Kidney (tissue), 14 donors: ENCODE measurements around the gene GINM1. TPM values are rescaled to one million over a fixed set of nuclear protein-coding genes. Genes with fewer than 3 reads are reported as not detected.

ENCODE experiments used
- DNase-seq, 5 donors: peaks; one replicate each; pipeline ENCODE4 v3.0.0-alpha.2; 2013 to 2020
- FAIRE-seq: peaks from 2 replicates; lab custom pipeline; 2012; peaks lifted over from hg19 to GRCh38; lab: Jason Lieb, UNC
- H3K27ac ChIP-seq, 2 donors: one replicate each; pipeline ENCODE4 v1.7.0; 2013; ENCODE audit warnings: low read depth in 2 of 2, low read length in 2 of 2, inconsistent platforms in 1 of 2
- H3K27me3 ChIP-seq: one replicate; pipeline ENCODE4 v1.7.1; 2013; ENCODE audit warnings: low read length, inconsistent platforms; ENCODE audit not compliant: control insufficient read depth, insufficient read depth
- H3K36me3 ChIP-seq, 3 donors: one replicate each; pipeline versions ENCODE4 v1.7.0 to v1.7.1; 2013; ENCODE audit warnings: low read length in 3 of 3, control low read depth in 1 of 3, inconsistent platforms in 1 of 3; ENCODE audit not compliant: insufficient read depth in 3 of 3, control insufficient read depth in 2 of 3
- H3K4me1 ChIP-seq, 3 donors: one replicate each; pipeline versions ENCODE4 v1.7.0 to v1.7.1; 2013; ENCODE audit warnings: low read length in 3 of 3, inconsistent platforms in 1 of 3, low read depth in 1 of 3; ENCODE audit not compliant: control insufficient read depth in 2 of 3, insufficient read depth in 2 of 3
- H3K4me3 ChIP-seq, 3 donors: one replicate each; pipeline versions ENCODE4 v1.7.0 to v1.8.1; 2013; ENCODE audit warnings: low read length in 3 of 3, control low read depth in 1 of 3, inconsistent platforms in 1 of 3
- H3K9ac ChIP-seq, 3 donors: one replicate each; pipeline versions ENCODE4 v1.7.0 to v1.7.1; 2013; ENCODE audit warnings: low read length in 3 of 3, control low read depth in 1 of 3, inconsistent platforms in 1 of 3
- H3K9me3 ChIP-seq, 3 donors: one replicate each; pipeline versions ENCODE4 v1.7.0 to v1.7.1; 2013; ENCODE audit warnings: low read length in 3 of 3, control low read depth in 1 of 3, inconsistent platforms in 1 of 3; ENCODE audit not compliant: control insufficient read depth in 2 of 3, insufficient read depth in 1 of 3
- CTCF ChIP-seq: IDR thresholded peaks from 3 replicates; pipeline ENCODE4 v1.5.1; 2012; ENCODE audit warnings: mild to moderate bottlenecking, moderate library complexity, borderline replicate concordance; ENCODE audit not compliant: insufficient read depth; ENCODE audit errors: extremely low read depth
- intact Hi-C: fragments of 100-400 bp; cut with DNase I; formaldehyde crosslinking; loops from one replicate; pipeline ENCODE4 v1.11.1; 2022
- polyA plus RNA-seq: library from polyadenylated mRNA; stranded (reverse); fragments of 350-450 nt; fragmentation: Illumina TruSeq; extraction: RNeasy Lipid Tissue Mini Kit (QIAGEN cat#74804); gene quantifications from one replicate; pipeline ENCODE4 v1.2.3, GENCODE V29; 2014; ENCODE audit warnings: low read depth, low replicate concordance; ENCODE audit not compliant: insufficient read depth
- total RNA-seq: library from RNA; stranded (reverse); fragmentation: NEBNext Ultra II Directional; extraction: Animal tissue kit (Norgen Biotek cat#: 25700); gene quantifications from one replicate; pipeline ENCODE4 v1.2.1, GENCODE V29; 2021
- donor health status: control.
- donor health status: control.
- donor health status: control.
- donor health status: control.
- donor health status: control.
- donor health status: DM: yes; HTN: yes; CAD: no.
- donor health status: Normal renal cell carcinoma (clear cell type).

GINM1 gene
- total and polyA plus RNA-seq, 2 donors from 2014 or later = 58.9 to 81.7 TPM

- FAIRE-seq = no peak
- no peaks in the 10 kb centered on the region for H3K27me3 ChIP-seq
- no peaks in the 10 kb centered on the region for H3K36me3 ChIP-seq
- H3K4me1 ChIP-seq = peaks cover 0 to 3% (median 0%) of the 10 kb centered on the region in 3 donors
- H3K4me3 ChIP-seq = peak overlapping the region in 2 of 3 donors; percentile 2 to 83
- H3K9me3 ChIP-seq = no peaks in the 10 kb centered on the region
- no peak overlapping the region for H3K9ac ChIP-seq
- intact Hi-C loops = no loop called here
- no peak for TF ChIP-seq CTCF
- H3K27ac ChIP-seq = no peak overlapping the region
- DNase-seq = no peak
Observed at GRCh38 chr6:149567945-149568585, 1.9 kb downstream of the GINM1 start.

- Histone ChIP-seq H3K36me3 (peaks cover 2 to 20% (median 16%) of the 10 kb centered on the region in 3 donors), H3K9ac (no peak overlapping the region), H3K27me3 (no peaks in the 10 kb centered on the region), H3K9me3 (no peaks in the 10 kb centered on the region), H3K4me3 (no peak overlapping the region), H3K4me1 (no peaks in the 10 kb centered on the region), H3K27ac (no peak overlapping the region)
- FAIRE-seq = no peak
- intact Hi-C loops = no loop called here
- DNase-seq = no peak
- no peak for TF ChIP-seq CTCF
Observed at GRCh38 chr6:149580880-149581279, 14.7 kb downstream of the GINM1 start.

- Histone ChIP-seq H3K4me1 (no peaks in the 10 kb centered on the region), H3K36me3 (peaks cover 0 to 20% (median 12%) of the 10 kb centered on the region in 3 donors), H3K9ac (no peak overlapping the region), H3K27me3 (no peaks in the 10 kb centered on the region), H3K9me3 (no peaks in the 10 kb centered on the region), H3K4me3 (no peak overlapping the region), H3K27ac (no peak overlapping the region)
- no peak for TF ChIP-seq CTCF
- DNase-seq (no peak), FAIRE-seq (no peak)
- intact Hi-C loops = no loop called here
Observed at GRCh38 chr6:149581349-149581748, 15.2 kb downstream of the GINM1 start.
